HepG2 (cell line): ENCODE results near the gene SIAE. TPM values are rescaled to one million over a fixed set of nuclear protein-coding genes. Genes with fewer than 3 reads are reported as not detected.

Experiments used
- ATRX ChIP-seq: sonication (generic); formaldehyde crosslinking; IDR thresholded peaks from 2 replicates; pipeline ENCODE4 v1.4.0; 2020; ENCODE audit warnings: missing genetic modification reagents, borderline replicate concordance
- GLI4 ChIP-seq: sonication (generic); formaldehyde crosslinking; IDR thresholded peaks from 2 replicates; pipeline ENCODE4 v1.5.1; 2020; ENCODE audit warnings: missing genetic modification reagents, mild to moderate bottlenecking, moderate library complexity, borderline replicate concordance
- ZNF746 ChIP-seq: sonication (generic); formaldehyde crosslinking; IDR thresholded peaks from 2 replicates; pipeline ENCODE4 v1.8.0; 2022; ENCODE audit warnings: mild to moderate bottlenecking, missing genetic modification reagents
- ZNF773 ChIP-seq: sonication (generic); formaldehyde crosslinking; IDR thresholded peaks from 2 replicates; pipeline ENCODE4 v1.4.0; 2020; ENCODE audit warnings: missing genetic modification reagents, borderline replicate concordance
- polyA plus RNA-seq, 8 experiments: library from polyadenylated mRNA; depleted of rRNA in 3 of 8; stranded (reverse) in 7 of 8; unstranded in 1 of 8; fragments of >200 nt; fragmentation: Illumina TruSeq in 4 of 8; extraction: Trizol in 4 of 8; gene quantifications; 2 replicates each; pipeline versions ENCODE4 v1.2.1 to v1.2.3, GENCODE V29; 2011 to 2016; ENCODE audit warnings: low read depth in 4 of 8, missing spikeins in 1 of 8, mixed read lengths in 1 of 8; ENCODE audit not compliant: insufficient read depth in 1 of 8
- total RNA-seq, 5 experiments: library from RNA; depleted of rRNA; stranded (reverse); fragments of >200 nt; fragmentation: Illumina TruSeq; extraction: Trizol; gene quantifications; 2 replicates each; pipeline ENCODE4 v1.2.3, GENCODE V29; 2016; ENCODE audit warnings: low read depth in 1 of 5
- TF ChIP-seq, protein P1 (sequence below): sonication (generic); formaldehyde crosslinking; IDR thresholded peaks from 2 replicates; pipeline ENCODE4 v1.8.0; 2022; ENCODE audit warnings: mild to moderate bottlenecking, missing genetic modification reagents, borderline replicate concordance
- TF ChIP-seq, protein P2 (sequence below): sonication (generic); formaldehyde crosslinking; conservative IDR thresholded peaks from 2 replicates; pipeline ENCODE4 v1.4.0; 2020; ENCODE audit warnings: missing genetic modification reagents
- TF ChIP-seq, protein P3 (sequence below): sonication (generic); formaldehyde crosslinking; IDR thresholded peaks from 2 replicates; pipeline ENCODE4 v1.4.0; 2020; ENCODE audit warnings: missing genetic modification reagents, mild to moderate bottlenecking, borderline replicate concordance
- TF ChIP-seq, protein P4 (sequence below): sonication (generic); formaldehyde crosslinking; IDR thresholded peaks from 2 replicates; pipeline ENCODE4 v1.9.0; 2021; ENCODE audit warnings: mild to moderate bottlenecking, missing genetic modification reagents

SIAE gene
- total and polyA plus RNA-seq, 2 of the 13 experiments (the other 11 are each of a cell fraction or from before 2014, with no cell fraction given) = 7.0 to 22.4 TPM

DNA sequence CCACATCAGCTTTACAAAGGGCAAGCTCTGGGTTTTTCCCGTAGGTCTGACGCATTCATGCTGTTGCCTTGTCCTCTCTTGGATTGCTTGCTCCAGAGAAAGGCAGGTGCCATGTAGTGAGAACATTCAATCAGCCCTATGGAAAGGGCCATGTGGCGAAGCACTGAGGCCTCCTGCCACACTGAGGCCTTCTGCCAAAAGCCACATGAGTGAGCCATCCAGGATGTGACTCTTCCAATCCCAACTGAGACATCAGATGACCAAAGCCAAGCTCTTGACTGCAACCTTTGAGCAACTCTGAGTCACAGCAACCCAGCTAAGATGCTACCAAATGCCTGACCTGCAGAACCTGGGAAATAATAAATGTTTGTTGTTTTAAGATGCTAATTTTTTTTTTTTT, 71.3 kb downstream of the SIAE start (continued):
- TF ChIP-seq, protein P1, sequence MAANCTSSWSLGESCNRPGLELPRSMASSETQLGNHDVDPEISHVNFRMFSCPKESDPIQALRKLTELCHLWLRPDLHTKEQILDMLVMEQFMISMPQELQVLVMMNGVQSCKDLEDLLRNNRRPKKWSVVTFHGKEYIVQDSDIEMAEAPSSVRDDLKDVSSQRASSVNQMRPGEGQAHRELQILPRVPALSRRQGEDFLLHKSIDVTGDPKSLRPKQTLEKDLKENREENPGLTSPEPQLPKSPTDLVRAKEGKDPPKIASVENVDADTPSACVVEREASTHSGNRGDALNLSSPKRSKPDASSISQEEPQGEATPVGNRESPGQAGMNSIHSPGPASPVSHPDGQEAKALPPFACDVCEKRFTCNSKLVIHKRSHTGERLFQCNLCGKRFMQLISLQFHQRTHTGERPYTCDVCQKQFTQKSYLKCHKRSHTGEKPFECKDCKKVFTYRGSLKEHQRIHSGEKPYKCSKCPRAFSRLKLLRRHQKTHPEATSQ (CRISPR knock-in tag) = no peak
- TF ChIP-seq ATRX (CRISPR knock-in tag) (no peak), ZNF773 (CRISPR knock-in tag) (no peak), GLI4 (CRISPR knock-in tag) (no peak), ZNF746 (no peak)
- TF ChIP-seq, protein P2, sequence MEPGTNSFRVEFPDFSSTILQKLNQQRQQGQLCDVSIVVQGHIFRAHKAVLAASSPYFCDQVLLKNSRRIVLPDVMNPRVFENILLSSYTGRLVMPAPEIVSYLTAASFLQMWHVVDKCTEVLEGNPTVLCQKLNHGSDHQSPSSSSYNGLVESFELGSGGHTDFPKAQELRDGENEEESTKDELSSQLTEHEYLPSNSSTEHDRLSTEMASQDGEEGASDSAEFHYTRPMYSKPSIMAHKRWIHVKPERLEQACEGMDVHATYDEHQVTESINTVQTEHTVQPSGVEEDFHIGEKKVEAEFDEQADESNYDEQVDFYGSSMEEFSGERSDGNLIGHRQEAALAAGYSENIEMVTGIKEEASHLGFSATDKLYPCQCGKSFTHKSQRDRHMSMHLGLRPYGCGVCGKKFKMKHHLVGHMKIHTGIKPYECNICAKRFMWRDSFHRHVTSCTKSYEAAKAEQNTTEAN (CRISPR knock-in tag) = no peak
- TF ChIP-seq, protein P3, sequence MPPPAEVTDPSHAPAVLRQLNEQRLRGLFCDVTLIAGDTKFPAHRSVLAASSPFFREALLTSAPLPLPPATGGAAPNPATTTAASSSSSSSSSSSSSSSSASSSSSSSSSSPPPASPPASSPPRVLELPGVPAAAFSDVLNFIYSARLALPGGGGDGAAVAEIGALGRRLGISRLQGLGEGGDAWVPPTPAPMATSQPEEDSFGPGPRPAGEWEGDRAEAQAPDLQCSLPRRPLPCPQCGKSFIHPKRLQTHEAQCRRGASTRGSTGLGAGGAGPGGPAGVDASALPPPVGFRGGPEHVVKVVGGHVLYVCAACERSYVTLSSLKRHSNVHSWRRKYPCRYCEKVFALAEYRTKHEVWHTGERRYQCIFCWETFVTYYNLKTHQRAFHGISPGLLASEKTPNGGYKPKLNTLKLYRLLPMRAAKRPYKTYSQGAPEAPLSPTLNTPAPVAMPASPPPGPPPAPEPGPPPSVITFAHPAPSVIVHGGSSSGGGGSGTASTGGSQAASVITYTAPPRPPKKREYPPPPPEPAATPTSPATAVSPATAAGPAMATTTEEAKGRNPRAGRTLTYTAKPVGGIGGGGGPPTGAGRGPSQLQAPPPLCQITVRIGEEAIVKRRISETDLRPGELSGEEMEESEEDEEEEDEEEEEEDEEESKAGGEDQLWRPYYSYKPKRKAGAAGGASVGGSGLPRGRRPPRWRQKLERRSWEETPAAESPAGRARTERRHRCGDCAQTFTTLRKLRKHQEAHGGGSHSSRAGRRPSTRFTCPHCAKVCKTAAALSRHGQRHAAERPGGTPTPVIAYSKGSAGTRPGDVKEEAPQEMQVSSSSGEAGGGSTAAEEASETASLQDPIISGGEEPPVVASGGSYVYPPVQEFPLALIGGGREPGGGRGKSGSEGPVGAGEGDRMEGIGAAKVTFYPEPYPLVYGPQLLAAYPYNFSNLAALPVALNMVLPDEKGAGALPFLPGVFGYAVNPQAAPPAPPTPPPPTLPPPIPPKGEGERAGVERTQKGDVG (CRISPR knock-in tag) = no peak
- TF ChIP-seq, protein P4, sequence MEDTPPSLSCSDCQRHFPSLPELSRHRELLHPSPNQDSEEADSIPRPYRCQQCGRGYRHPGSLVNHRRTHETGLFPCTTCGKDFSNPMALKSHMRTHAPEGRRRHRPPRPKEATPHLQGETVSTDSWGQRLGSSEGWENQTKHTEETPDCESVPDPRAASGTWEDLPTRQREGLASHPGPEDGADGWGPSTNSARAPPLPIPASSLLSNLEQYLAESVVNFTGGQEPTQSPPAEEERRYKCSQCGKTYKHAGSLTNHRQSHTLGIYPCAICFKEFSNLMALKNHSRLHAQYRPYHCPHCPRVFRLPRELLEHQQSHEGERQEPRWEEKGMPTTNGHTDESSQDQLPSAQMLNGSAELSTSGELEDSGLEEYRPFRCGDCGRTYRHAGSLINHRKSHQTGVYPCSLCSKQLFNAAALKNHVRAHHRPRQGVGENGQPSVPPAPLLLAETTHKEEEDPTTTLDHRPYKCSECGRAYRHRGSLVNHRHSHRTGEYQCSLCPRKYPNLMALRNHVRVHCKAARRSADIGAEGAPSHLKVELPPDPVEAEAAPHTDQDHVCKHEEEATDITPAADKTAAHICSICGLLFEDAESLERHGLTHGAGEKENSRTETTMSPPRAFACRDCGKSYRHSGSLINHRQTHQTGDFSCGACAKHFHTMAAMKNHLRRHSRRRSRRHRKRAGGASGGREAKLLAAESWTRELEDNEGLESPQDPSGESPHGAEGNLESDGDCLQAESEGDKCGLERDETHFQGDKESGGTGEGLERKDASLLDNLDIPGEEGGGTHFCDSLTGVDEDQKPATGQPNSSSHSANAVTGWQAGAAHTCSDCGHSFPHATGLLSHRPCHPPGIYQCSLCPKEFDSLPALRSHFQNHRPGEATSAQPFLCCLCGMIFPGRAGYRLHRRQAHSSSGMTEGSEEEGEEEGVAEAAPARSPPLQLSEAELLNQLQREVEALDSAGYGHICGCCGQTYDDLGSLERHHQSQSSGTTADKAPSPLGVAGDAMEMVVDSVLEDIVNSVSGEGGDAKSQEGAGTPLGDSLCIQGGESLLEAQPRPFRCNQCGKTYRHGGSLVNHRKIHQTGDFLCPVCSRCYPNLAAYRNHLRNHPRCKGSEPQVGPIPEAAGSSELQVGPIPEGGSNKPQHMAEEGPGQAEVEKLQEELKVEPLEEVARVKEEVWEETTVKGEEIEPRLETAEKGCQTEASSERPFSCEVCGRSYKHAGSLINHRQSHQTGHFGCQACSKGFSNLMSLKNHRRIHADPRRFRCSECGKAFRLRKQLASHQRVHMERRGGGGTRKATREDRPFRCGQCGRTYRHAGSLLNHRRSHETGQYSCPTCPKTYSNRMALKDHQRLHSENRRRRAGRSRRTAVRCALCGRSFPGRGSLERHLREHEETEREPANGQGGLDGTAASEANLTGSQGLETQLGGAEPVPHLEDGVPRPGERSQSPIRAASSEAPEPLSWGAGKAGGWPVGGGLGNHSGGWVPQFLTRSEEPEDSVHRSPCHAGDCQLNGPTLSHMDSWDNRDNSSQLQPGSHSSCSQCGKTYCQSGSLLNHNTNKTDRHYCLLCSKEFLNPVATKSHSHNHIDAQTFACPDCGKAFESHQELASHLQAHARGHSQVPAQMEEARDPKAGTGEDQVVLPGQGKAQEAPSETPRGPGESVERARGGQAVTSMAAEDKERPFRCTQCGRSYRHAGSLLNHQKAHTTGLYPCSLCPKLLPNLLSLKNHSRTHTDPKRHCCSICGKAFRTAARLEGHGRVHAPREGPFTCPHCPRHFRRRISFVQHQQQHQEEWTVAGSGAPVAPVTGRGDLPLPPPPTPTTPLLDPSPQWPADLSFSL = no peak
